H1 (cell line): Measurements from ENCODE around the gene FOXC1.

Source experiments
- CBX5 ChIP-seq: fragments of 300-800, 300-1000 bp; sonication (generic); IDR thresholded peaks from 2 replicates; pipeline ENCODE4 v1.7.1; 2016; ENCODE audit warnings: antibody characterized with exemption, low read length, low read depth
- CEBPB ChIP-seq: IDR thresholded peaks from 2 replicates; pipeline ENCODE4 v1.6.1; 2012; ENCODE audit warnings: low read depth, low read length
- EP300 ChIP-seq, 2 experiments: IDR thresholded peaks; 1 replicate in 1 of 2; 2 replicates in 1 of 2; pipeline ENCODE4 v1.6.1; 2011 to 2012; ENCODE audit warnings: low read depth in 2 of 2, low read length in 2 of 2, mild to moderate bottlenecking in 2 of 2, borderline replicate concordance in 1 of 2, inconsistent platforms in 1 of 2, moderate library complexity in 1 of 2
- EZH2 ChIP-seq: fragments of 200-600 bp; sonication (generic); IDR thresholded peaks from 2 replicates; pipeline ENCODE4 v1.7.1; 2012; ENCODE audit warnings: low read depth, mild to moderate bottlenecking, moderate library complexity, low read length, inconsistent platforms; ENCODE audit not compliant: severe bottlenecking
- GABPA ChIP-seq: IDR thresholded peaks from 2 replicates; pipeline ENCODE4 v1.6.1; 2011; ENCODE audit warnings: mild to moderate bottlenecking, low read length, moderate library complexity, borderline replicate concordance; ENCODE audit not compliant: insufficient read depth
- GTF2F1 ChIP-seq: IDR thresholded peaks from 2 replicates; pipeline ENCODE4 v1.6.1; 2012; ENCODE audit warnings: low read depth, low read length, improper control_type of control experiment, borderline replicate concordance
- KDM5A ChIP-seq: fragments of 200-600 bp; IDR thresholded peaks from 2 replicates; pipeline ENCODE4 v1.7.1; 2012; ENCODE audit warnings: mild to moderate bottlenecking, low read length, inconsistent platforms, mixed read lengths
- SP1 ChIP-seq: IDR thresholded peaks from 2 replicates; pipeline ENCODE4 v1.6.1; 2011; ENCODE audit warnings: low read depth, low read length
- TAF1 ChIP-seq: IDR thresholded peaks from 2 replicates; pipeline ENCODE4 v1.6.1; 2011; ENCODE audit warnings: mild to moderate bottlenecking, low read depth, low read length
- ZNF274 ChIP-seq: IDR thresholded peaks from 2 replicates; pipeline ENCODE4 v1.7.0; 2012; ENCODE audit warnings: low read length, borderline replicate concordance; ENCODE audit errors: extremely low read depth
- TF ChIP-seq, protein P1 (sequence below), 3 experiments: IDR thresholded peaks; 1 replicate in 2 of 3; 2 replicates in 1 of 3; pipeline versions ENCODE4 v1.5.1 to v1.6.1; 2011; ENCODE audit warnings: low read length in 3 of 3, mild to moderate bottlenecking in 3 of 3, inconsistent platforms in 2 of 3, low read depth in 1 of 3, moderate library complexity in 1 of 3; ENCODE audit not compliant: insufficient read depth in 1 of 3; ENCODE audit errors: control extremely low read depth in 1 of 3

- TF ChIP-seq, protein P1, sequence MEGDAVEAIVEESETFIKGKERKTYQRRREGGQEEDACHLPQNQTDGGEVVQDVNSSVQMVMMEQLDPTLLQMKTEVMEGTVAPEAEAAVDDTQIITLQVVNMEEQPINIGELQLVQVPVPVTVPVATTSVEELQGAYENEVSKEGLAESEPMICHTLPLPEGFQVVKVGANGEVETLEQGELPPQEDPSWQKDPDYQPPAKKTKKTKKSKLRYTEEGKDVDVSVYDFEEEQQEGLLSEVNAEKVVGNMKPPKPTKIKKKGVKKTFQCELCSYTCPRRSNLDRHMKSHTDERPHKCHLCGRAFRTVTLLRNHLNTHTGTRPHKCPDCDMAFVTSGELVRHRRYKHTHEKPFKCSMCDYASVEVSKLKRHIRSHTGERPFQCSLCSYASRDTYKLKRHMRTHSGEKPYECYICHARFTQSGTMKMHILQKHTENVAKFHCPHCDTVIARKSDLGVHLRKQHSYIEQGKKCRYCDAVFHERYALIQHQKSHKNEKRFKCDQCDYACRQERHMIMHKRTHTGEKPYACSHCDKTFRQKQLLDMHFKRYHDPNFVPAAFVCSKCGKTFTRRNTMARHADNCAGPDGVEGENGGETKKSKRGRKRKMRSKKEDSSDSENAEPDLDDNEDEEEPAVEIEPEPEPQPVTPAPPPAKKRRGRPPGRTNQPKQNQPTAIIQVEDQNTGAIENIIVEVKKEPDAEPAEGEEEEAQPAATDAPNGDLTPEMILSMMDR (IDR thresholded peaks at IDR 0.05; ENCODE audit: control extremely low read depth in 1 of 3, insufficient read depth in 1 of 3, low read depth in 1 of 3, low read length in 3 of 3): no peak
- TF ChIP-seq GABPA (no peak), CEBPB (no peak), TAF1 (no peak), EZH2 (no peak), EP300 (IDR thresholded peaks at IDR 0.05; ENCODE audit: borderline replicate concordance in 1 of 2, low read depth in 2 of 2, low read length in 2 of 2) (no peak), SP1 (no peak), CBX5 (no peak), GTF2F1 (no peak), ZNF274 (no peak), KDM5A (no peak)
Observed at GRCh38 chr6:1630212-1630770, 20.6 kb downstream of the FOXC1 start.
